NCI-H748 (cell line): Measurements from ENCODE around the gene FKBP8.

Source experiments
- DNase-seq: peaks from one replicate; lab custom pipeline; 2025; ENCODE audit not compliant: unreplicated experiment; lab: John Stamatoyannopoulos, UW

The FKBP8 gene

DNA sequence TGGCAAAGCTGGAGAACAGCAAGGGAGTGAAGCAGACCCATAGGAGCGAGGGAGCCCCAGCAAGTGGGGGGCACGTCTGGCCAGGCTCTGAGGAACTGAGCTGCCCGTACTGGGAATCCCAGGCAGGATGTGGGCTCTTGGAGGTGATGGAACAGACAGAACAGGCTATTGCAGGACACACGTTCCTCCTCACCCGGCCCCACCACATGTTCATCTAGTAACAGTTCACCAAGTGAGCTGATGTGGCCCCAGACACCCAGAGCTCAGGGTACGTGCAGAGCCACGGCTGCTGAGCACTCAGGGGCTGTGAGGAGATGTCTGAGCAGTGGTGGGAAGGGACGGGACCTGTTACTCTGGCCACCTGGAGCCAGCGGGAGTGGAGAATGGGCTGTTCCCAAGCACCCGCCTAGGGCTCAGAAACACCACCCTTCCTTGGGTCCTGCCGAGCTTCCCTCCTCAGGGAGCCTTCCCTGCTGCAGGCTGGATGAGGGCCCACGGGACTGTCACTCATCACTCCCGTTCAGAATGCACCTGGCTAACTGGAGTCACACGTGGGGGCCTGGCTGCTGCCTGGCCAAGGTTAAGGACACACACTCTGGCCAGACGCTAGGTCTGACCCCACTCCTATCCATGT, 39.9 kb downstream of the FKBP8 start:
- no peak for DNase-seq

DNA sequence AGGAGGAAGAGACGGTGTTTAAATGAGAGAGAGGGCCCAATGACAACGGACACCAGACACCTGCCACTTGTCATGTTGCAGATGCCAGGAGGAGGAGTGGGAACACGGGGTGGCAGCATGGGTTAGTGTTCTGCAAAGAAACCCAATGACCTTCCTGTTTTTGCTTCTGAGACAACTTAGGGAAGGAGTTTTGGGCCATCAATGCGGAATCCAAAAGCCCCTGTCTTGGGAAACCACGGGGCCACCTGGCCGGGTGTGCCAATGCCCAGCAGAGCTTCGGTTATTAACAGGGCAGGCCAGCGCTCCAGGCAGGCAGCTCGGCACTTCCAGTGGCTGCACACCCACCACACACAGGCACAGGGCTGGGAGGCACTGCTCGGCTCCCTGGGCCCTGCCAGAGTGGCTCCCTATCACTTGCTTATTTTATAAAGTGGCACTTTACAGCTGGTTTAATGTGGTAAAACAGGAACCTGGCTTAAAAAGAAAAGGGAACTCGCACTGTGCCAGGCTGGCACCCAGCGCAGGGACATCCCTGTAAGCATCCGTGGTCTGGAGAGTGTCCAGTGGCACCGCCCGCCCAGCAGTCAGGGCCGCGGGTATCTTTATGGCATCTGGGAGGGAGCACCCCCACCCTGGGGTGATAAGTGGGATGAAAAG, 40.6 kb downstream of the FKBP8 start:
- DNase-seq = no peak

DNA sequence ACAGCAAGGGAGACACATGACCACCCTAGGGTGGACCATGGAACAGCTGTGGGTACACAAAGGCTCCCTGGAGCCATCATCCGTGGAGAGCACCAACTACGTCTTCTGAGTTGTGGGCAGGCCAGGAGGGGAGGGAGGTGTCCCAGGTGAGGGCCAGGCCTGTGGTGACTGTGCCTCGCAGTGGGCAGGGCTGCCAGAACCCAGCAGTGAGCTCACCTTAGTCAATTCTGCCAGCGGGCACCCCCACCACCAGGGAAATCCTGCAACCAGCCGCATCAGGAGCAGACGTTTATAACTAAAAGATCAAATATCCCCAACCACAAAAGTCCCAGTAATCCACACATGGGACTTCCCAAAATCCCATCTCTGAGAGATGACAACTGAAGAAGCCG, 41.1 kb downstream of the FKBP8 start:
- no peak for DNase-seq

DNA sequence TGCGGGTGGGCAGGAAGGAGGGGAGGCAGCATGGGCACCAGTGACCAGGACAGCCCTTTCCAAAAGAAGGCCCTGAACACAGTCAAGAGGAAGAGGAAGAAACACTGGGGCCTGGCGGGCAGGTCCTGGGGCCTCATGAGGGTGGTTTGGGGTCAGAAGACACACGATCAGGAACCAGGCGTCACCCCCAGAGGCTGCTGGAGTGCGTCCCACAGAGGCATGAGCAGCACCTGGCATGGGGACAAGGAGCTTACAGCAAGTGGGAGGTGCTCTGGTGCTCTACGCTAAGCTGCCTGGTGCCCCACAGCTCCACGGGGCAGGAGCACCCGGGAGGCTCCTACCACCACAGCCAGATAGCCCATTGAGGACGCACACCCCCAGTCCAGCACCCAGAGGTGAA, 41.5 kb downstream of the FKBP8 start:
- DNase-seq = no peak

DNA sequence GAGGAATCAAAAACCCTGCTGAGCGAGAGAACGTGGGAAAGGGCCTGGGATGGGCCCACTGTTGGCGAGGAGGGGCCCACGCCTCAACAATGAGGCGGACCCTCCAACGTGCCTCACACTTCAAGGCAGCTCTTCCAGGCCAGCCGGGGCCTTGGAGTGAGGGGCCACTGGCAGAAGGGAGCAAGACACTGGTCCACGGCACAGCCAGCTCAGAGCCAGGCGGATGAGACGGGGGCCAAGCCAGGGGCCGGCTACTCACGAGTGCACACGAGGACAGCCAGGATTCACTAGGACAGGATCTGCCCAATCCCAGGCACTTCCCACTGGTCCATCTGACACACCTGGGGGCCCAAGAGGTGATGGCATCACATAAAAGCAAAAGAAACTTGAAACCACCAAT, 42.0 kb downstream of the FKBP8 start:
- no peak for DNase-seq

DNA sequence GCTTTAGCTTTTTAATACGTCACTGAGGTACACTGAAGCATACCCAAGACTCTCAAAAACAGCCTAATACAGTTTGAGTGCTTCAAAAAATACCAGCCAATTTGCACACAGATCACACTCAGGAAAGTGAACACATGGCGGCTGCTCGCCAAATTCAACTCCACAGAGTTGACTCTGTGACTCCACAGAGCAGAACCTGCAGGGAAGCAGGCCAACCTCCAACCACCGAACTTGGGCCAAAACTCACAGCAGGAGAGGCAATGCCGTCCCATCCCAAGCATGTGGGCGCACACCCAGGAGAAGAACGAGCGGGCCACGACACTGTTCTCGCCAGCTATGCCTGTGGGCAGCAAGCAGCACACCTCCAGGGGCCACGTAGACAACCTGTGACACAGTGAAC, 42.6 kb downstream of the FKBP8 start:
- DNase-seq = no peak

- no peak for DNase-seq
These were observed 43.0 kb downstream of the FKBP8 start for GRCh38 chr19:18500376-18500775.

- DNase-seq = no peak
These were observed 44.2 kb downstream of the FKBP8 start for GRCh38 chr19:18499055-18499775.

DNA sequence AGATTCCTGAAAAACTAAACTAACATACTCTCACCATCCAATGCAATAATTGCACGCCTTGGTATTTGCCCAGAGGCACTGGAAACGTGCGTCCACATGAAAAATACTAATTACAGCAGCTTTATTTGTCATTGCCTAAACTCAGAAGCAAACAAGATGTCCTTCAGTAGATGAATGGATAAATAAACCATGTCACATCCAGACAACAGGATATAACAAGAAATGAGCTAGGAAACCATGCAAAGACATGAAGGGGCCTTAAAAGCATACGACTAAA, 46.5 kb downstream of the FKBP8 start:
- peak; percentile 8 for DNase-seq

- DNase-seq = no peak
These were observed 47.0 kb downstream of the FKBP8 start for GRCh38 chr19:18496167-18496979.

GRCh38 chr19:18495204-18495911, 48.0 kb downstream of the FKBP8 start:
- no peak for DNase-seq

DNA sequence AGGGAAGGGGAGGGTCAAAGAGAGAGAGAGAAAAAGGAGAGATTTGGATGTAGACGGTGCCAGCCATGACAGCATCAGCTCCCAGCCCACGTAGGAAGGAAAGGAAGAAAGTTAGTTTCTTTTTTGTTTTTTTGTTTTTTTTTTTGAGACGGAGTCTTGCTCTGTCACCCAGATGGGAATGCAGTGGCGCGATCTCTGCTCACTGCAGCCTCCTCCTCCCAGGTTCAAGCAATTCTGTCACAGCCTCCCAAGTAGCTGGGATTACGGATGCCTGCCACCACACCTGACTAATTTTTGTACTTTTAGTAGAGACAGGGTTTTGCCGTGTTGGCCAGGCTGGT, 49.1 kb downstream of the FKBP8 start:
- no peak for DNase-seq

DNA sequence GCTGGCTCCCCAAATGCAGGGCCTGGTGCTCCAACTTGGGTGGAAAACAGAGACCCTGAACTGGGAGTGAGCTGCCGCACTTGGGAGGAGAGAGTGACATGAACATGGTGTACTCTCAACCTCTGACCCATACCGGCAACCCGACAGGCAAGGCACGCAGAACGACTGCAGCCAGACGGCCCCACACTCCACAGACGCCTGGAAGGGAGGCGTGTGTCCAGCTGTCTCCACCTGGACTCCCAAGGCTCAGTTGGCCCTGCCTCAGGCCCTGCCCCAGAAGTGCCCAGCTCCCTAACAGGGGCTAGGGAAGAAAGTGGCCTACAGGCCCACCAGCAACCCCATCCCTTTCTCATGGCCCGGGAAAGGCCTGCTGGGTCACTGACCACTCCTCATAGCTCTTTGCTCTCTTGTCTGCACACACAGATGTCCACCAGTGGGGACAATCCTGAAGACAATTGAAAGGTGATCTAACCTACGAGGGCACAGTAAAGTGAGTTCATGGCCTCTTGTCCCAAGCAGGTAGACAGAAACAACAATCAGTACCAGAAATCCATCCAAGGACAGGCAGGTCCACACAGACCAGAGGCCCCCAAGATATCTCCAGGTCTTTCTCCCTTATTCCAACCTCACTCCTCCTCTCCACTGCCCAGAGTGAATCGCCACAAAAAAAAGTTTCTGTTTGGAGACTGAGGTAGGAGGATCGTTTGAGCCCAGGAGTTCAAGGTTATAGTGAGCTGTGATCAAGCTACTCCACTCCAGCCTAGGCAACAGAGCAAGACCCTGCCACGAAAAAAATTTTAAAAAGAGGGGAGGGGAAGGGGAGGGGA, 49.7 kb downstream of the FKBP8 start:
- DNase-seq = no peak

GRCh38 chr19:18491995-18492953, 51.1 kb downstream of the FKBP8 start:
- DNase-seq = no peak

- DNase-seq = no peak
These were observed 52.6 kb downstream of the FKBP8 start for GRCh38 chr19:18490728-18491127.

DNA sequence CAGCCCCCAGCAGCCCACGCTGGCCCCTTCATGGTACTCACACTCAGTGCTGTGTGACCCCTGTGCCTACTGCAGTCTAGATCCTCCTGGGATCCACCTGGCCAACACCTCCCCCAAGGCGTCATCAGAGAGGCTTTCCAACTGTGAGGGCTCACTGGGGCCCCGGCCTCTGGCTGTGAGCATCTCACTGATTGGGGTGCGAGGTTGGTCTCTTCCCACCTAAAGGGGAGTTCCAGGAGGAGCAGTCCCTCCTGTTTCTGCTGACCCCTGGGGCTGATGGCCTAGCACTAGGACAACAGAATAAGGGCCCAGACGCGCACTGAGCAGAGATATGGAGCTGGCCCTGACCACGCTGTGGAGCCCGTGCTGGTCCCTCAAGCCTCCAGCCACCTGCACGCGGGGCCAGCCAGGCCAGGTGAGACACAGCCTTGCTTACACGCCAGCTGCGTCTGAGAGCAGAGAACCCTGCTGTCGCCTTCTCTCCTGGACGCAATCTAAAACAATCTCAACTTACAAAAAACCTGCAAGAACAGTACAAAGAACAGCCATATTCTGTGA, 53.7 kb downstream of the FKBP8 start:
- DNase-seq = no peak

GRCh38 chr19:18488838-18489626, 54.3 kb downstream of the FKBP8 start:
- DNase-seq = no peak

- DNase-seq = no peak
These were observed 55.0 kb downstream of the FKBP8 start for GRCh38 chr19:18488403-18488723.
